GM18519 (cell line): ENCODE measurements around the gene PIGL.
"Not testable (repeated sequence)": the region's sequence is repeated elsewhere in the genome, so short reads cannot be mapped to it uniquely, and the experiment has no call there.

Source experiments
- ATAC-seq: cut with Tn5 transposase; IDR thresholded peaks from one replicate; pipeline ENCODE4 v1.9.1; 2021; ENCODE audit warnings: mild to moderate bottlenecking, moderate library complexity; ENCODE audit not compliant: unreplicated experiment, low FRiP score

Gene PIGL

GRCh38 chr17:16272111-16272840 is 55.3 kb downstream of the PIGL start:
- ATAC-seq: no peak

GRCh38 chr17:16273499-16273898 is 56.5 kb downstream of the PIGL start:
- ATAC-seq: no peak

GRCh38 chr17:16273929-16274339 is 56.9 kb downstream of the PIGL start:
- no peak for ATAC-seq

- no peak for ATAC-seq
Measured at GRCh38 chr17:16275024-16275423, 58.0 kb downstream of the PIGL start.

- no peak for ATAC-seq
Measured at GRCh38 chr17:16277163-16277562, 60.2 kb downstream of the PIGL start.

GRCh38 chr17:16281351-16281750 is 64.3 kb downstream of the PIGL start:
- no peak for ATAC-seq

GRCh38 chr17:16282522-16282921 is 65.5 kb downstream of the PIGL start:
- ATAC-seq: no peak

GRCh38 chr17:16283705-16284104 is 66.7 kb downstream of the PIGL start:
- no peak for ATAC-seq

- no peak for ATAC-seq
Measured at GRCh38 chr17:16285646-16286008, 68.6 kb downstream of the PIGL start.

- peak; percentile 73 for ATAC-seq
Measured at GRCh38 chr17:16286009-16286946, 69.3 kb downstream of the PIGL start.

- no peak for ATAC-seq
Measured at GRCh38 chr17:16286947-16287562, 70.0 kb downstream of the PIGL start.

GRCh38 chr17:16287563-16288027 is 70.6 kb downstream of the PIGL start:
- no peak for ATAC-seq

- ATAC-seq: no peak
Measured at GRCh38 chr17:16288860-16289571, 72.0 kb downstream of the PIGL start.

GRCh38 chr17:16293931-16294330 is 76.9 kb downstream of the PIGL start:
- no peak for ATAC-seq

- no peak for ATAC-seq
Measured at GRCh38 chr17:16294560-16294959, 77.5 kb downstream of the PIGL start.

- ATAC-seq: not testable (repeated sequence)
Measured at GRCh38 chr17:16296072-16296471, 79.1 kb downstream of the PIGL start.

GRCh38 chr17:16297367-16298139 is 80.5 kb downstream of the PIGL start:
- ATAC-seq: no peak

- no peak for ATAC-seq
Measured at GRCh38 chr17:16298140-16298662, 81.2 kb downstream of the PIGL start.

- ATAC-seq: no peak
Measured at GRCh38 chr17:16300554-16300953, 83.5 kb downstream of the PIGL start.
